Adrenal gland (tissue), 12 donors: Measurements from ENCODE around the gene RBMS1. TPM values are rescaled to one million over a fixed set of nuclear protein-coding genes. Genes with fewer than 3 reads are reported as not detected.

ENCODE experiments used
- DNase-seq, 7 donors: peaks; one replicate each; pipeline ENCODE4 v3.0.0-alpha.2; 2019 to 2020
- H3K27ac ChIP-seq, 5 donors: fragments of 200-600 bp; sonication (generic) in 4 of 5; 1 replicate in 3 of 5; 2 replicates in 2 of 5; pipeline versions ENCODE4 v1.5.1 to v1.8.0; 2016 to 2020; ENCODE audit warnings: mild to moderate bottlenecking in 1 of 5
- H3K27me3 ChIP-seq: fragments of 200-600 bp; 2 replicates; pipeline ENCODE4 v1.8.0; 2021
- H3K36me3 ChIP-seq, 2 donors: fragments of 200-600 bp; replicated peaks in 1 of 2; 1 replicate in 1 of 2; 2 replicates in 1 of 2; pipeline versions ENCODE4 v1.5.1 to v1.8.0; 2018 to 2022
- H3K4me1 ChIP-seq, 2 donors: fragments of 200-600 bp; replicated peaks in 1 of 2; 1 replicate in 1 of 2; 2 replicates in 1 of 2; pipeline versions ENCODE4 v1.5.1 to v1.8.0; 2018 to 2021
- H3K4me3 ChIP-seq, 4 donors: fragments of 200-600 bp; sonication (generic) in 3 of 4; one replicate each; pipeline ENCODE4 v1.5.1; 2016 to 2018
- H3K9me3 ChIP-seq, 3 donors: fragments of 200-600 bp; sonication (generic) in 1 of 3; replicated peaks in 1 of 3; 1 replicate in 2 of 3; 2 replicates in 1 of 3; pipeline versions ENCODE4 v1.5.1 to v1.8.0; 2016 to 2021
- CTCF ChIP-seq, 6 experiments: fragments of 450-650 bp in 4 of 6; fragments of 200-600 bp in 2 of 6; sonication (generic) in 1 of 6; IDR thresholded peaks; 1 replicate in 5 of 6; 2 replicates in 1 of 6; pipeline versions ENCODE4 v1.5.1 to v1.8.0; 2016 to 2021; ENCODE audit warnings: antibody characterized with exemption in 6 of 6, mild to moderate bottlenecking in 2 of 6, moderate library complexity in 1 of 6
- POLR2A ChIP-seq, 2 donors: fragments of 450-650 bp; IDR thresholded peaks; one replicate each; pipeline ENCODE4 v1.6.1; 2017; ENCODE audit warnings: antibody characterized with exemption in 2 of 2, mild to moderate bottlenecking in 2 of 2, moderate library complexity in 1 of 2
- WGBS, 4 donors: extraction: QIAGEN DNeasy Blood & Tissue Kit in 2 of 4; methylation state at CpG; one replicate each; pipeline versions ENCODE4 v1.1.5 to v1.1.7; 2013 to 2017; 5-methylcytosine and 5-hydroxymethylcytosine counted together
- intact Hi-C, 2 donors: fragments of 100-400 bp; cut with DNase I; formaldehyde crosslinking; loops; one replicate each; pipeline versions ENCODE4 v1.14.1 to v1.15.0; 2022 to 2023
- polyA plus RNA-seq, 3 donors: library from polyadenylated mRNA; stranded (reverse); fragments of 200-250 nt in 2 of 3; fragments of 350-450 nt in 1 of 3; fragmentation: Illumina TruSeq in 1 of 3; extraction: RNeasy Lipid Tissue Mini Kit (QIAGEN cat#74804) in 1 of 3; gene quantifications; one replicate each; pipeline ENCODE4 v1.2.3, GENCODE V29; 2013 to 2014
- total RNA-seq, 9 donors: library from RNA; depleted of rRNA in 4 of 9; stranded (reverse); fragments of >200 nt in 4 of 9; fragments of 120-200 nt in 1 of 9; fragmentation: NEBNext Ultra II Directional in 1 of 9; extraction: Animal tissue kit (Norgen Biotek cat#: 25700) in 1 of 9; gene quantifications; one replicate each; pipeline versions ENCODE4 v1.1.0 to v1.2.4, GENCODE V29; 2013 to 2023
- donor health status: healthy with polysubstance abuse.
- donor health status: Bipolar disorder and iron deficiency.
- donor health status: DM: yes; HTN: yes; CAD: no.
- donor health status: DM: no; HTN: no; CAD: no.
- donor health status: DM: no; HTN: no; CAD: no.
- donor health status: DM: yes; HTN: yes; CAD: no.

RBMS1 gene
- total and polyA plus RNA-seq, 12 donors = 24.2 to 62.1 (median 37.1) TPM

- H3K9me3 ChIP-seq = no peaks in the 10 kb centered on the region
- no peak for TF ChIP-seq CTCF (IDR thresholded peaks at IDR 0.05)
- no peak for TF ChIP-seq POLR2A (IDR thresholded peaks at IDR 0.05)
- H3K4me1 ChIP-seq = peaks cover 0 to 22% of the 10 kb centered on the region in 2 donors
- WGBS, 4 donors = 89 to 95% (median 92%) methylated on average over 2 of the region's 2 CpGs
- no peaks in the 10 kb centered on the region for H3K27me3 ChIP-seq
- intact Hi-C loops = no loop called here
- DNase-seq = no peak
- H3K36me3 ChIP-seq = peaks cover 0 to 36% of the 10 kb centered on the region in 2 donors
- H3K27ac ChIP-seq = no peak overlapping the region
- H3K4me3 ChIP-seq = no peak overlapping the region
Measured at GRCh38 chr2:160282063-160282580, 211.5 kb downstream of the RBMS1 start.

DNA sequence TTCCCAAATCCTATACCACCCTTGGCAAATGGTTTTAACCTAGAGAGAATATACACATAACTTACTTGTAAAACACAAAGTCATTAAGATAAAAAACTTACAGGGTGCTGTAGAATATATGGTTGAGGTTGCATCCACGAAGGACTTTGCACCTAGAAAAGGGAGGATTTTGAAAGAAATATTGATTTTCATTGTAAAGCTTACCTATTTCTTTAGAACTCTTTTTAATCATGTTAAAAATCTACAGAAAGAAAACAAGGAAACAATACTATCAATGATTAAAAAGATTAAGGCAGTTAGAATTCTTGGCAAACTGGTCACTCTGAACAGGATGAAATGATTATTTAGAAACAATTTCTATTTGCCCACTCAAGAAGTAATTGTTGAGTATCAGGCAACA lies 212.4 kb downstream of the RBMS1 start:
- intact Hi-C loops = no loop called here
- 91 to 99% (median 97%) methylated on average over 1 of the region's 1 CpG for WGBS, 4 donors
- no peaks in the 10 kb centered on the region for H3K27me3 ChIP-seq

DNA sequence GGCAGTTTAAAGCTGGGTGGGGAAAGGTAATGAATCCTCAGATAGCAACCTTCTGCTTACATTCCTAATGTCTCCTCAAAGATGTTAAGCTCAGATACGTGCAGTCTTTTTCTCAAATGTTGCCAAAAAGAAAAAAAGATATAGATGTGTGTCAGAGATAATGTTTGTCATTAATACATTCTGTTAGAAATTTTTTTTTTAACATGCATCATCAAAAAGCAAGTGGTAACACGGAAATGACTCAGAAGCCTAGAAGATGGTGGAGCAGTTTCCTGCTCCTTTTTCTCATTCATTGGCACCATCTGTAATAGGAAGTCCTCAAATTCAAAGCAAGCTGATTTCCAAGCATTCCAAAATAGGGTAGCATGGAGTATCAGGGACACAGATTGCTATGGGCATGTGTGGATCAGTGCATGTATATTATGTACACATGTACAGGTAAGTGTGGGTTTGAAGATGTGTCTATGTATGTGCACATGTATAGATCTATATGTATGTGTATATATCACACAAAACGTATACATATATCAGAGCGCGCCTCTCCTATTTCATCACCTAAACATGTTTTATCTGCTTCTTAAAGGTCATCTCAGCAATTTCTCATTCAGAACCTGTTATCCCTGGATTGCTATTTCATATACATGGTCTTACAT lies 213.7 kb downstream of the RBMS1 start:
- H3K27me3 ChIP-seq = no peaks in the 10 kb centered on the region
- WGBS, 4 donors = 77 to 85% (median 81%) methylated on average over 5 of the region's 5 CpGs
- peaks cover 0 to 42% of the 10 kb centered on the region in 2 donors for H3K36me3 ChIP-seq
- peak overlapping the region in 1 of 5 donors; percentile 26 for H3K27ac ChIP-seq
- TF ChIP-seq POLR2A (IDR thresholded peaks at IDR 0.05) = no peak
- no peak for TF ChIP-seq CTCF (IDR thresholded peaks at IDR 0.05)
- H3K4me1 ChIP-seq = peaks cover 0 to 22% of the 10 kb centered on the region in 2 donors
- no peak overlapping the region for H3K4me3 ChIP-seq
- intact Hi-C loops = no loop called here
- DNase-seq = no peak
- H3K9me3 ChIP-seq = no peaks in the 10 kb centered on the region

More for the DNA sequence above, 212.4 kb downstream of the RBMS1 start:
- no peak overlapping the region for H3K4me3 ChIP-seq
- peaks cover 0 to 44% of the 10 kb centered on the region in 2 donors for H3K36me3 ChIP-seq
- H3K9me3 ChIP-seq = no peaks in the 10 kb centered on the region
- no peak overlapping the region for H3K27ac ChIP-seq
- H3K4me1 ChIP-seq = peaks cover 0 to 22% of the 10 kb centered on the region in 2 donors
- no peak for TF ChIP-seq CTCF (IDR thresholded peaks at IDR 0.05)
- TF ChIP-seq POLR2A (IDR thresholded peaks at IDR 0.05) = no peak
- no peak for DNase-seq

GRCh38 chr2:160278879-160279177 lies 214.8 kb downstream of the RBMS1 start:
- WGBS, 4 donors = 33 to 37% (median 34%) methylated on average over 2 of the region's 2 CpGs
- TF ChIP-seq CTCF (IDR thresholded peaks at IDR 0.05) (peak in 5 of 6 experiments; percentile 20 to 48 (median 42)), POLR2A (IDR thresholded peaks at IDR 0.05) (no peak)
- DNase-seq = no peak
- Histone ChIP-seq H3K9me3 (no peaks in the 10 kb centered on the region), H3K27me3 (no peaks in the 10 kb centered on the region), H3K36me3 (peaks cover 0 to 41% of the 10 kb centered on the region in 2 donors), H3K27ac (peak overlapping the region in 2 of 5 donors; percentile 26 to 47), H3K4me1 (peaks cover 0 to 22% of the 10 kb centered on the region in 2 donors), H3K4me3 (no peak overlapping the region)
- intact Hi-C loops = no loop called here
